GM12873 (cell line): ENCODE measurements around the gene ACER3.

Experiments
- TF ChIP-seq, protein P1 (sequence below): IDR thresholded peaks from 2 replicates; pipeline ENCODE4 v1.5.1; 2012; ENCODE audit warnings: low read depth, mild to moderate bottlenecking, moderate library complexity, low read length, control low read depth; ENCODE audit not compliant: insufficient read depth; ENCODE audit errors: missing control alignments

The ACER3 gene

DNA sequence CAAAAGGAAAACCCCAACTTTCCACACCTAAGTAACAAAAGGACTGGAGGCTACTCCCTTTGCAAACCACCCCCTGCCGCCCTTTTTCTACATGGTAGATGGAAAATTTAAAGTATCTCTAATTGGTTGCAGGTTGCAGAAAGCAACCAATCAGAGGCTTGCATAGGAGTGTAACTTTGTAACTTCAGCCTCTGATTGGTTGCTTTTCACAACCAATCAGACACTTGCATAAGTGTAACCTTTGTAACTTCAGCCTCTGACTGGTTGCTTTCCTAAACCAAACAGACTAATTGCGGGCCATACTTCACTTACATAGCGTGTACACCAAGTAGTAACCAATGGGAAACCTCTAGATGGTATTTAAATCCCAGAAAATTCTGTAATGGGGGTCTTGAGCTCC is 16.8 kb upstream of the ACER3 start:
- TF ChIP-seq, protein P1, sequence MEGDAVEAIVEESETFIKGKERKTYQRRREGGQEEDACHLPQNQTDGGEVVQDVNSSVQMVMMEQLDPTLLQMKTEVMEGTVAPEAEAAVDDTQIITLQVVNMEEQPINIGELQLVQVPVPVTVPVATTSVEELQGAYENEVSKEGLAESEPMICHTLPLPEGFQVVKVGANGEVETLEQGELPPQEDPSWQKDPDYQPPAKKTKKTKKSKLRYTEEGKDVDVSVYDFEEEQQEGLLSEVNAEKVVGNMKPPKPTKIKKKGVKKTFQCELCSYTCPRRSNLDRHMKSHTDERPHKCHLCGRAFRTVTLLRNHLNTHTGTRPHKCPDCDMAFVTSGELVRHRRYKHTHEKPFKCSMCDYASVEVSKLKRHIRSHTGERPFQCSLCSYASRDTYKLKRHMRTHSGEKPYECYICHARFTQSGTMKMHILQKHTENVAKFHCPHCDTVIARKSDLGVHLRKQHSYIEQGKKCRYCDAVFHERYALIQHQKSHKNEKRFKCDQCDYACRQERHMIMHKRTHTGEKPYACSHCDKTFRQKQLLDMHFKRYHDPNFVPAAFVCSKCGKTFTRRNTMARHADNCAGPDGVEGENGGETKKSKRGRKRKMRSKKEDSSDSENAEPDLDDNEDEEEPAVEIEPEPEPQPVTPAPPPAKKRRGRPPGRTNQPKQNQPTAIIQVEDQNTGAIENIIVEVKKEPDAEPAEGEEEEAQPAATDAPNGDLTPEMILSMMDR = no peak

DNA sequence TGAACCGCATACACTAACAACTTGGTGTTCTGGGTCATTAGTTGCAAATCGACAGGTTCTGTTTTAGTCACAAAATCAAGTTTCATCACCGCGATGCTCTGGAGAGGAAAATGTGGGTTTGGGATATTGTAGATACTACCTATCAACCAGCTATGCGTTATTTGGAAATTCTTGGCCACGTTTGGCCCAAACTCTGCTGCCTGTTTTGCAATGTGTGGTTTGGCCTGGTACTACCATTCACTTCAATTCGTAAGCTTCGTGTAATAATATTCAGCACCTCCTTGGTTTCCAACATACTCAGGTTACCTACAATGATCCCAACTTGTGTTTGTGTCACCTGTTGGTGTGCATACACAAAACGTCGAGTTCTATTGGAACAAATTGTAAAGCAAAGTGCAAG is 16.2 kb upstream of the ACER3 start:
- TF ChIP-seq, protein P1 = no peak

DNA sequence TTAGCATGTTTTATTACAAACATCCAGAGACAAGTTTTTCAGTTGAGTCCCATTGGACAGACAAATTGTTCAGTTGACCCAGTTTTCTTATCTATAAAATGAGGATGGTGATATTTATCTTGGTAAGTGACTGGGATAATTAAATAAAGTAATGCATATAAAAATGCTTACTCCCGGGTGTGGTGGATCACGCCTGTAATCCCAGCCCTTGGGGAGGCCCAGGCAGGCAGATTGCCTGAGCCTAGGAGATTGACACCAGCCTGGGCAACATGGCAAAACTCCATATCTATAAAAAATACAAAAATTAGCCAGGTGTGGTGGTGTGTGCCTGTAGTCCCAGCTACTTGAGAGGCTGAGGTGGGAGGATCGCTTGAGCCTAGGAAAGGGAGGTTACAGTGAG is 15.6 kb upstream of the ACER3 start:
- TF ChIP-seq, protein P1 = no peak

DNA sequence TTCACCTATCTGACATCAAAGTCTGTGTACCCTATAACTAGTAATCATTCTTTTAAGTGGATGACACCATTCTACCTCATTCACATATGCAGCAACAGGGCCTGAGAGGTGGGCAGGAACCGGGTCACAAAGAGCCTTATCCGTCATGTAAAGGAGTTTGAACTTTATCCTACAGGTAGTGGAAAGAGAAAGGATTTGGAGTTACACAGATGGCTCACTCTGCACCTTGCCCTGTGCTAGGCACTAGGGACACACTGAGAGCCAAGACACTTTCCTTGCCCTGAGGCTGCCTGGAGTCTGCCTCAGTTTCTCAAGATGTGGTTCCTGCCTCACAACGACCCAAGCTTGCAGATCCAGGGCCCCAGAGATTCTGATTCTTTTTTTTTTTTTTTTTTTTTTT is 14.3 kb upstream of the ACER3 start:
- TF ChIP-seq, protein P1 = no peak

DNA sequence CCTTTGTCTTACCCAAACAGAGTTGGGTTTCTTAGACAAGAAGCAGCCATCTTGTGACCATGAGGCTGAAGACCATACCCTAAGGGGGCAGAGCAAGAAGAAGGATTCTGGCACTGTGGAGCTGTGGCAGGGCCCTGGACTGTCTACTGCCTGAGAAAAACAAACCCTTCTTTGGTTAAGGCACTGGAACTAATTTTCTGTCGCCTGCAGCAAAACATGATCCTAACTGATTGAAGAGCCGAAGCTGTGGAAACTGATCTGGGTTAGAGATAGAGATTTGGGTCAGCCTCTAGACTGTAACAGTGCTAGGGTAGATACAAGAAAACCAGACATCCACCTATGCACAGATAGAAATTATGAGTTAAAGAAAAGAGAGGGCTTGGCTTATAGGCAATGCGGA is 11.3 kb upstream of the ACER3 start:
- TF ChIP-seq, protein P1 = no peak

DNA sequence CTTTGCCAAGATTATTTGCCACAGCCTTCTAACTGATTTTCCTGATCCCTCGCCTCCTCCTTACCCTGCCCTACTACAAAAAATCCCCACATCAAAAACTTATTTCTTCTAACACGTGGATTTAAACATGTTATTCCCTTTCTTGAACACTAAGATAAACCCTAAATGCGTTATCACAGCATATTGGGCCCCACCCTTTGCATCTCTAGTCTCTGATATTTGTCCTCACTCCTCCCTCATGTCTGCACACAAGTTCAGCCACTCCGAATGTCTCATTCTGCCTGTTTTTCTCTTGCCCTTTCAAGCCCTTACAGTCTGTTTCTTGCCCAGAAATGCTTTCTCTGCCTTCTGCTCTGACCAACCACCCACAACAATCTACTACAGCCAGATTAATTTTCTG is 10.6 kb upstream of the ACER3 start:
- TF ChIP-seq, protein P1 = no peak

DNA sequence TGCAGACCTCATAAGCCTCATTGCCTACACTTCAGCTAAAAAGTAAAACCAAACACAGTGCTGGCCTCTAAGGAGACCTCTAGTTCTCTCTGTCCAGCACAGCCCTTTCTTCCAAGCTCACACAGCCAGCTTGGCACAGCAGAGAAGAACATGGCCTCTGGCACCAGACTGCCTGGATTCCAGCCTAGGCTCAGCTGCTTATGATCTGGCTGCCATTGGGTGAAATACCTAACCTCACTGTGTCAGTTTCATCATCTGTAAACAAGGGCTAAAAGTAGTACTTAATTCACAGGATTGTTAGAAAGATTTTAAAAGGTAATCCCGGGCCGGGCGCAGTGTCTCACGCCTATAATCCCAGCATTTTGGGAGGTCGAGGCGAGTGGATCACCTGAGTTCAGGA is 9.9 kb upstream of the ACER3 start:
- TF ChIP-seq, protein P1 = no peak
